ENCODE data around the gene ITPR3.
A peak's percentile ranks its signal among the peaks of the same experiment; 100 is the strongest.
"Not testable (repeated sequence)": the region's sequence is repeated elsewhere in the genome, so short reads cannot be mapped to it uniquely, and the experiment has no call there.

Gene ITPR3

GRCh38 chr6:33592280-33592594 is 28.9 kb upstream of the ITPR3 start:
- no peak for DNase-seq (ENCODE audit: low read depth, low spot score)
- H3K27me3 ChIP-seq (ENCODE audit: insufficient read depth, insufficient read length): peaks cover 4% of the 10 kb centered on the region
- H3K9me3 ChIP-seq (ENCODE audit: insufficient read depth, low read length): no peaks in the 10 kb centered on the region
- H3K4me1 ChIP-seq (ENCODE audit: insufficient read depth, insufficient read length): peaks cover 18% of the 10 kb centered on the region
- TF ChIP-seq YY1 (IDR thresholded peaks at IDR 0.05; ENCODE audit: insufficient read depth, insufficient read length) (no peak), SUZ12 (IDR thresholded peaks at IDR 0.05; ENCODE audit: extremely low read depth, insufficient read depth, insufficient read length) (no peak), ZNF274 (IDR thresholded peaks at IDR 0.05; ENCODE audit: low read depth, low read length) (no peak)
- no peak overlapping the region for H3K4me3 ChIP-seq (ENCODE audit: insufficient read length, low read depth)
- H3K9ac ChIP-seq (ENCODE audit: insufficient read length, low read depth): no peak overlapping the region
- H3K36me3 ChIP-seq (ENCODE audit: insufficient read depth, insufficient read length, low read length): no peaks in the 10 kb centered on the region

DNA sequence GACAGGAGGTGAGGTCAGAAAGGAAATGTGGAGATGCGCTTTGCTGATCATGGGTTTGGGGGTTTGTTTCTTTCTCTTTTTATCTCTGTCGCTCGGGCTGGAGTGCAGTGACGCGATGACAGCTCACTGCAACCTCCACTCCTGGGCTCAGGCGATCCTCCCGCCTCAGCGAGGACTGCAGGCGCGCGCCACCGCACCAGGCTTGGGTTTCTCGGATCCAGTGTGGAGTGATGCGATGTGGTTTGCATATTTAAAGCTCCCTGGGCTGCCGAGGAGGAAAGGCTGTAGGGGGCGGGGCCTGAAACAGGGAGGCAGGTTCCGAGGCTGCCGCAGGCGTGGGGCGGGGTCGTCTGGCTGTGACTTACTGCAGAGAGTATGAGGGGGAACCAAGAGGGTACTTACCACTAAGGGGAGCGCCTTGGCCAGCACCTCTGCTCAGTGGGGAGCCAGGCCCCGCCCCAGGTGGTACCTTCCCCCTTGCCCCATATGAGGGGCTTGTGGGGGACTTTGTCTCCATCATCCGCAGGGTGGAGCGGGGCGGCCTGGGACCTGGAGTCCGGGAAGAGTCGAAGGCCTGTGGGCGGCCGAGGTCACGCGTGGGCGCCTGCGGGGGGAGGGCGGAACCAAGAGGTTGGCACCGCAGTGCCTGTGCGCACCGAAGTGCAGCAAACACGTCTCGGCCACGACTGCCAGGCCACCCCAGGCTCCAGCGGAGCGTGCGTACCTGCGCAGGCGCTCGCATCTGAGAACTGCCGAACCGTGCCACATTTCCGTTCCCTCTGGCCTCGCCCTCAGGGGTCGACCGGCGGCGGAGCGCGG is 28.3 kb upstream of the ITPR3 start:
- peak overlapping the region; percentile 70 for H3K9ac ChIP-seq (ENCODE audit: insufficient read length, low read depth)
- TF ChIP-seq SUZ12 (IDR thresholded peaks at IDR 0.05; ENCODE audit: extremely low read depth, insufficient read depth, insufficient read length): no peak
- TF ChIP-seq YY1 (IDR thresholded peaks at IDR 0.05; ENCODE audit: insufficient read depth, insufficient read length): no peak
- TF ChIP-seq ZNF274 (IDR thresholded peaks at IDR 0.05; ENCODE audit: low read depth, low read length): no peak
- peaks cover 18% of the 10 kb centered on the region for H3K4me1 ChIP-seq (ENCODE audit: insufficient read depth, insufficient read length)
- DNase-seq (ENCODE audit: low read depth, low spot score): peak; percentile 67
- H3K9me3 ChIP-seq (ENCODE audit: insufficient read depth, low read length): no peaks in the 10 kb centered on the region
- peaks cover 4% of the 10 kb centered on the region for H3K27me3 ChIP-seq (ENCODE audit: insufficient read depth, insufficient read length)
- peak overlapping the region; percentile 39 for H3K4me3 ChIP-seq (ENCODE audit: insufficient read length, low read depth)
- no peaks in the 10 kb centered on the region for H3K36me3 ChIP-seq (ENCODE audit: insufficient read depth, insufficient read length, low read length)

DNA sequence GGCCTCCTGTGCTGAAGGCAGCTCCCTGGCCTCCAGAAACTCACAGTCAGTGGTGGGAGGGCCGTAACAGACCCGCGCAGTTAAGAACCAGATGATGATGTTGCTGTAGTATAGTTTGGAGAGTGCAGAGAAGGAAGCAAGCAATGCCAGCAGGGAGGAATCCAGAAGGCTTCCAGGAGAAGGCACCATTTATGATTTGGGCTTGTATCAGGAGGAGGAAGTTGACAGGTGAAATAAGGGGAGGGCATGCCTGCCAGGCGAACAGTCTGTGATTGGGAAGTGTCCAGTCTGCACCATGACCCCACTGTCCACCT is 27.8 kb upstream of the ITPR3 start:
- Histone ChIP-seq H3K9me3 (ENCODE audit: insufficient read depth, low read length) (no peaks in the 10 kb centered on the region), H3K36me3 (ENCODE audit: insufficient read depth, insufficient read length, low read length) (no peaks in the 10 kb centered on the region), H3K4me3 (ENCODE audit: insufficient read length, low read depth) (peak overlapping the region; percentile 39), H3K27me3 (ENCODE audit: insufficient read depth, insufficient read length) (peaks cover 4% of the 10 kb centered on the region), H3K4me1 (ENCODE audit: insufficient read depth, insufficient read length) (peaks cover 18% of the 10 kb centered on the region), H3K9ac (ENCODE audit: insufficient read length, low read depth) (peak overlapping the region; percentile 70)
- no peak for DNase-seq (ENCODE audit: low read depth, low spot score)
- TF ChIP-seq ZNF274 (IDR thresholded peaks at IDR 0.05; ENCODE audit: low read depth, low read length) (no peak), YY1 (IDR thresholded peaks at IDR 0.05; ENCODE audit: insufficient read depth, insufficient read length) (no peak), SUZ12 (IDR thresholded peaks at IDR 0.05; ENCODE audit: extremely low read depth, insufficient read depth, insufficient read length) (no peak)

GRCh38 chr6:33595001-33595846 is 25.9 kb upstream of the ITPR3 start:
- DNase-seq (ENCODE audit: low read depth, low spot score): no peak
- no peak for TF ChIP-seq YY1 (IDR thresholded peaks at IDR 0.05; ENCODE audit: insufficient read depth, insufficient read length)
- no peak for TF ChIP-seq SUZ12 (IDR thresholded peaks at IDR 0.05; ENCODE audit: extremely low read depth, insufficient read depth, insufficient read length)
- no peak for TF ChIP-seq ZNF274 (IDR thresholded peaks at IDR 0.05; ENCODE audit: low read depth, low read length)
- Histone ChIP-seq H3K4me3 (ENCODE audit: insufficient read length, low read depth) (no peak overlapping the region), H3K27me3 (ENCODE audit: insufficient read depth, insufficient read length) (peaks cover 4% of the 10 kb centered on the region), H3K9ac (ENCODE audit: insufficient read length, low read depth) (no peak overlapping the region), H3K4me1 (ENCODE audit: insufficient read depth, insufficient read length) (peaks cover 14% of the 10 kb centered on the region), H3K36me3 (ENCODE audit: insufficient read depth, insufficient read length, low read length) (no peaks in the 10 kb centered on the region), H3K9me3 (ENCODE audit: insufficient read depth, low read length) (no peaks in the 10 kb centered on the region)

- not testable (repeated sequence) for H3K4me1 ChIP-seq (ENCODE audit: insufficient read depth, insufficient read length)
Observed at GRCh38 chr6:33596894-33597293, 24.2 kb upstream of the ITPR3 start.

GRCh38 chr6:33597551-33598322 is 23.4 kb upstream of the ITPR3 start:
- no peaks in the 10 kb centered on the region for H3K36me3 ChIP-seq (ENCODE audit: insufficient read depth, insufficient read length, low read length)
- TF ChIP-seq YY1 (IDR thresholded peaks at IDR 0.05; ENCODE audit: insufficient read depth, insufficient read length): no peak
- no peak for DNase-seq (ENCODE audit: low read depth, low spot score)
- H3K4me3 ChIP-seq (ENCODE audit: insufficient read length, low read depth): no peak overlapping the region
- no peak overlapping the region for H3K9ac ChIP-seq (ENCODE audit: insufficient read length, low read depth)
- H3K4me1 ChIP-seq (ENCODE audit: insufficient read depth, insufficient read length): peaks cover 5% of the 10 kb centered on the region
- H3K27me3 ChIP-seq (ENCODE audit: insufficient read depth, insufficient read length): peaks cover 4% of the 10 kb centered on the region
- no peaks in the 10 kb centered on the region for H3K9me3 ChIP-seq (ENCODE audit: insufficient read depth, low read length)

More at GRCh38 chr6:33596894-33597293, 24.2 kb upstream of the ITPR3 start:
- DNase-seq (ENCODE audit: low read depth, low spot score); H3K9ac ChIP-seq (ENCODE audit: insufficient read length, low read depth); H3K27me3 ChIP-seq (ENCODE audit: insufficient read depth, insufficient read length); H3K9me3 ChIP-seq (ENCODE audit: insufficient read depth, low read length); H3K4me3 ChIP-seq (ENCODE audit: insufficient read length, low read depth); H3K36me3 ChIP-seq (ENCODE audit: insufficient read depth, insufficient read length, low read length): not testable (repeated sequence)

DNA sequence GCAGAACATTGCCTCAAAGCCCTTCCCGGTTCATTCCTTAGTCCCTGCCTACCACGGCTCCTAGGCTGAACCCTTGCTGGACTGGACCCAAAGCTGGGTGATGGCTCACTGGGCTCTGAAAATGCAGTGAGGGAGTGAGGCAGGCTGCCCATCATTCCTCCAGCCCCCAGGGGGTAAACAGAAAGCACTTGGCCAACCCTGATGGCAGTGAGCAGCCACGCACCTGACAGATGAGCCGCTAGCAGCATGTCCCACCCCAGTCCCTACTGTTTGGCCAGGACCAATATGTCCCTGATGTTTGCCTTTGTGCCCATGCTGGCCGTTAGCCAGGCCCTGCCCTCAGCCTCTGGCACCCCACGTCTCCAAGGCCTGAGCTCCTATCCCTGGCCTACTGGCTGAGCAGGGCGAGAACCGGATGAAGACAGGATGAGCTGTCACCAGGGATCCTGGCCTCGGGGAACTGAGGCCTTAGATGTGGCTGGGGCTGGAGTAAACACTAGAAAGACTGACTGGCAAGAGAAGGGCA is 21.6 kb upstream of the ITPR3 start:
- no peaks in the 10 kb centered on the region for H3K9me3 ChIP-seq (ENCODE audit: insufficient read depth, low read length)
- DNase-seq (ENCODE audit: low read depth, low spot score): no peak
- H3K4me1 ChIP-seq (ENCODE audit: insufficient read depth, insufficient read length): peaks cover 3% of the 10 kb centered on the region
- H3K36me3 ChIP-seq (ENCODE audit: insufficient read depth, insufficient read length, low read length): no peaks in the 10 kb centered on the region
- no peak overlapping the region for H3K4me3 ChIP-seq (ENCODE audit: insufficient read length, low read depth)
- no peaks in the 10 kb centered on the region for H3K27me3 ChIP-seq (ENCODE audit: insufficient read depth, insufficient read length)
- no peak overlapping the region for H3K9ac ChIP-seq (ENCODE audit: insufficient read length, low read depth)
- TF ChIP-seq ZNF274 (IDR thresholded peaks at IDR 0.05; ENCODE audit: low read depth, low read length): no peak
- TF ChIP-seq SUZ12 (IDR thresholded peaks at IDR 0.05; ENCODE audit: extremely low read depth, insufficient read depth, insufficient read length): no peak
- TF ChIP-seq YY1 (IDR thresholded peaks at IDR 0.05; ENCODE audit: insufficient read depth, insufficient read length): no peak

Data from NT2/D1 (cell line).